ENCODE measurements around the gene UAP1. TPM values are rescaled to one million over a fixed set of nuclear protein-coding genes. Genes with fewer than 3 reads are reported as not detected.

UAP1 gene
- total and polyA plus RNA-seq, 8 donors: 38.7 to 53.8 (median 46.6) TPM

DNA sequence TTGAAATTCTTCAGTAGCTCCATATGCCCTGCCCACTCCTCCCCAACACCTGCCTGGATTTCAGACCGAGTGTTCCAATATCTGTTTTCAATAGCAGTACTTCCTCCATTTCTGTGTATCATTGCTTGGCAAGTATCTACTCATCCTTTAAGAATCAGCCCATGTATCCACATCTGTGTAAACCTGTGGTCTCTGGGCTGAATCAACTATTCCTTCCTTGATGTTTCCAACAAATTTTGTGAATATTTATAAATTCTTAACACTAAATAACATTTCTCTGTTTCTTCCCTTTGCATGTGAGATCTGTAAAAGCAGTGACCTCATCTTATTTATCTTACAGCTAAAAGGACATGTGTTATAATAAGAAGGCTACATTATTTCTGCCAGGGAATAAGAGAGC is 26.0 kb upstream of the UAP1 start:
- no peak for FAIRE-seq
- no peak overlapping the region for H3K27ac ChIP-seq
- no peak overlapping the region for H3K4me3 ChIP-seq
- H3K36me3 ChIP-seq: no peaks in the 10 kb centered on the region
- 45 to 48% methylated on average over 1 of the region's 1 CpG for WGBS, 2 donors
- no peaks in the 10 kb centered on the region for H3K9me3 ChIP-seq
- intact Hi-C loops (cut with DNase I): no loop called here
- no peaks in the 10 kb centered on the region for H3K27me3 ChIP-seq
- no peak for DNase-seq
- ATAC-seq: no peak
- no peaks in the 10 kb centered on the region for H3K4me1 ChIP-seq
- TF ChIP-seq, protein P1, sequence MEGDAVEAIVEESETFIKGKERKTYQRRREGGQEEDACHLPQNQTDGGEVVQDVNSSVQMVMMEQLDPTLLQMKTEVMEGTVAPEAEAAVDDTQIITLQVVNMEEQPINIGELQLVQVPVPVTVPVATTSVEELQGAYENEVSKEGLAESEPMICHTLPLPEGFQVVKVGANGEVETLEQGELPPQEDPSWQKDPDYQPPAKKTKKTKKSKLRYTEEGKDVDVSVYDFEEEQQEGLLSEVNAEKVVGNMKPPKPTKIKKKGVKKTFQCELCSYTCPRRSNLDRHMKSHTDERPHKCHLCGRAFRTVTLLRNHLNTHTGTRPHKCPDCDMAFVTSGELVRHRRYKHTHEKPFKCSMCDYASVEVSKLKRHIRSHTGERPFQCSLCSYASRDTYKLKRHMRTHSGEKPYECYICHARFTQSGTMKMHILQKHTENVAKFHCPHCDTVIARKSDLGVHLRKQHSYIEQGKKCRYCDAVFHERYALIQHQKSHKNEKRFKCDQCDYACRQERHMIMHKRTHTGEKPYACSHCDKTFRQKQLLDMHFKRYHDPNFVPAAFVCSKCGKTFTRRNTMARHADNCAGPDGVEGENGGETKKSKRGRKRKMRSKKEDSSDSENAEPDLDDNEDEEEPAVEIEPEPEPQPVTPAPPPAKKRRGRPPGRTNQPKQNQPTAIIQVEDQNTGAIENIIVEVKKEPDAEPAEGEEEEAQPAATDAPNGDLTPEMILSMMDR (IDR thresholded peaks at IDR 0.05): no peak

DNA sequence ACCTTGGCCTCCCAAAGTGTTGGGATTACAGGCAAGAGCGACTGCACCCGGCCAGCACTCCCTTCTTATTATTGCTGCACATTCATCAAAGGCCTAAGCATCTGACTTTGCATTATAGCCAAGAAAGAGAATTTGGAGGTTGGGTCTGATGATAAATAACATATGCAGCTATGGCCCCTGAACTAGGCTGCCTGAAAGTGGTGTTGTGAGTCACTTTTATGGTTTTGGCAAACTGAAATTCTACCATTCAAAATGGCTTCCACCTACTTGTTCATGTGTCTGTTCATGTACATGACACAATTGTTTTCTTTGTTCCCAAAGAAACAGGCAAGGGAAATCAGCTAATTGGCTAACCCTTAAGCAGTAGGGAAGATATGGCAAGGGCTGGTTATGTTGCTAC is 25.0 kb upstream of the UAP1 start:
- no peak for DNase-seq
- no peak for FAIRE-seq
- TF ChIP-seq, protein P1 (IDR thresholded peaks at IDR 0.05): no peak

DNA sequence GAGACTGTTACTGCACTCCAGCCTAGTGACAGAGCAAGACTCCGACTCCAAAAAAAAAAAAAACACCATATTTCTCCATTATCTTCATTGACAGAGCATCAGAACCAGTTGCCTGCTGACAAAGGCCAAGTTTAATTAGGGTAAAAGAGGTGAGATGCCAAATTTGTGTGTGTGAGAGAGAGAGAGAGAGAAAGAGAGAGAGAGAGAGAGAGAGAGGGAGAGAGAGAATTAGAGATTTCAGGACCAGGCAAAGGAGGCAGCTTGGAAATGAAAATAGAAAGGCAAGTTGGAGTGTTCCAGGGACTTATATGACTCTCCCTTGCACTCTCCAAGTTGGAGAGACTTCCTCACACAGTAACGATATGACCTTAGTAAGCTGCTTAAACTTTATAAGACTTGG is 24.3 kb upstream of the UAP1 start:
- DNase-seq: no peak
- ATAC-seq: no peak
- H3K9me3 ChIP-seq: no peaks in the 10 kb centered on the region
- WGBS, 2 donors: 78 to 86% methylated on average over 2 of the region's 2 CpGs
- TF ChIP-seq, protein P1 (IDR thresholded peaks at IDR 0.05): no peak
- FAIRE-seq: no peak
- intact Hi-C loops (cut with DNase I): no loop called here
- no peaks in the 10 kb centered on the region for H3K27me3 ChIP-seq
- no peak overlapping the region for H3K27ac ChIP-seq
- H3K4me3 ChIP-seq: no peak overlapping the region
- H3K4me1 ChIP-seq: no peaks in the 10 kb centered on the region
- no peaks in the 10 kb centered on the region for H3K36me3 ChIP-seq

More for the DNA sequence above, 25.0 kb upstream of the UAP1 start:
- no peak for ATAC-seq
- 96 to 97% methylated on average over 2 of the region's 2 CpGs for whole genome bisulfite sequencing, 2 donors
- H3K4me1 ChIP-seq: no peaks in the 10 kb centered on the region
- no peaks in the 10 kb centered on the region for H3K36me3 ChIP-seq
- H3K4me3 ChIP-seq: no peak overlapping the region
- no peaks in the 10 kb centered on the region for H3K9me3 ChIP-seq
- no peak overlapping the region for H3K27ac ChIP-seq
- intact Hi-C loops (cut with DNase I): no loop called here
- no peaks in the 10 kb centered on the region for H3K27me3 ChIP-seq

- TF ChIP-seq, protein P1 (IDR thresholded peaks at IDR 0.05): no peak
- 94 to 96% methylated on average over 1 of the region's 1 CpG for WGBS, 2 donors
- Histone ChIP-seq H3K9me3 (no peaks in the 10 kb centered on the region), H3K4me3 (no peak overlapping the region), H3K27ac (no peak overlapping the region), H3K4me1 (no peaks in the 10 kb centered on the region), H3K36me3 (no peaks in the 10 kb centered on the region), H3K27me3 (no peaks in the 10 kb centered on the region)
- intact Hi-C loops (cut with DNase I): no loop called here
- FAIRE-seq (no peak), DNase-seq (no peak), ATAC-seq (peak in 1 of 4 donors; percentile 18)
Measured at GRCh38 chr1:162538815-162539431, 22.6 kb upstream of the UAP1 start.

- intact Hi-C loops (cut with DNase I): no loop called here
- ATAC-seq (peak in 3 of 4 donors; percentile 21 to 69 (median 64)), DNase-seq (peak in 1 of 6 donors; percentile 32), FAIRE-seq (no peak)
- Histone ChIP-seq H3K9me3 (no peaks in the 10 kb centered on the region), H3K27me3 (no peaks in the 10 kb centered on the region), H3K4me3 (no peak overlapping the region), H3K27ac (peak overlapping the region in 1 of 4 donors; percentile 4), H3K4me1 (no peaks in the 10 kb centered on the region), H3K36me3 (no peaks in the 10 kb centered on the region)
- TF ChIP-seq, protein P1 (IDR thresholded peaks at IDR 0.05): no peak
- 83% methylated on average over 5 of the region's 5 CpGs for WGBS, 2 donors
Measured at GRCh38 chr1:162541619-162542141, 19.8 kb upstream of the UAP1 start.
